GM12874 (cell line): ENCODE data around the gene MYO1H.

Experiments used
- CTCF ChIP-seq: IDR thresholded peaks from 2 replicates; pipeline ENCODE4 v1.5.1; 2011; ENCODE audit warnings: low read depth, mild to moderate bottlenecking, control low read depth, low read length, moderate library complexity; ENCODE audit not compliant: insufficient read depth

Gene MYO1H

DNA sequence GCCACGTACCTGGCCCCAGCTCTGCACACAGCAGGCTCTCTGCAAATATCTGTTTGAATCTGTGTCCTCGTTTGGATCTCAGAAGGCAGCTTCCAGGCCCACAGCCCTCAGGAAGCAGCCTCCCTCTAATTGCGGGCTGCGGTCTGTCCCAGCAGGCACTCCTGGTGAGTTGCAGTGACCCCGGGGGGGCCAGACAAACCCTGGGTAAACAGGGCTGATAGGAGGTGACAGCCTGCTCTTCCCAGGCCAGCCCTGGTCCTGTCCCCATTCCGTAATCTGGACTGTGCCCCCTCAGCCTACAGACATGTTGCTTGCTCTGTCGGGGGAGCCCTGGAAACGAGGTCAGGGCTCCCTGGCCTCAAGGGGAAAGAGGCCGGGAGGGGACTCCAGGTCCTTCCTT is 40.6 kb upstream of the MYO1H start:
- TF ChIP-seq CTCF = no peak

DNA sequence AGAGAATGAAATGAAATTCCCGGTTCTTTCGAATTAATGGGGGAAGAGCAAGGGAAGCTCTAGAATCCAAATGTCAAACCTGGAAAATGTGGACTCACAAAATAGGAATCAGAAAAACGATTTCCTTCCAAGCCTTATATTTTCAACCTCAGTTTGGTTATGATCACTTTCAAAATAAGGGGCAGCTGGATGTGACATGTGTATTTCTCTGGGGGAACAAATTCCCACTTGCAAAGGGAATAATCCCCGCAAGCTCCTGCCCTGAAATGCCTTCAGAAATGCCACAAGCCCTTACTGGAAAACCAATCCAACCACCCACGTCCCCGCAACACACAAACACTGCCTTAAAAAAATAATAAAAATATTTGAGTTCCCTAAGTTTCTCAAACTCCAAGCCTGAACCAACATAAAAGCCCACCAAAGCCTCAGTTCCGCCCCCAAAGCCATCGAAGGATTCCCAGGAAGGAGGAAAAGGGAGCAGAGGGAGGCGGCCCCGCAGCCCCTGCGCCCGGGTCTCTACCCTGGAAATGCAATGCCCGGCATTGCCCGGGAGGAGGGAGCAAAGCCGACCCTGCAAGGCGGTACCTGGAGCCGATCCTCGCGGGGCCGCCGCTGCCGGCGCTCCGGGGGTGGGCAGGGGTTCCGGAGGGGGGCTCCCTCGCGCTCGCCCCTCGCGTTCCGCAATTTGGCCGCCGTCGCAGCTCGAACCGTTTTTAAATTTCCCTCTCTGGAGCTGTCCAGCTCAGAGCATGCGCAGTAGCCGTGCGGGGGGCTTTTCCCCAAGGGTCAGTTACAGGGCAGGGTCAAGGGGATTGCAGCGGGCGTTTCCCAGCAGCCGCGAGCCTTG is 38.9 kb upstream of the MYO1H start, which contains the start of gene FOXN4:
Gene FOXN4 (minus strand): TSS at position 751 of the 847 bp plus-strand sequence. CDS start 963 bp downstream, outside the sequence.
- TF ChIP-seq CTCF = no peak

DNA sequence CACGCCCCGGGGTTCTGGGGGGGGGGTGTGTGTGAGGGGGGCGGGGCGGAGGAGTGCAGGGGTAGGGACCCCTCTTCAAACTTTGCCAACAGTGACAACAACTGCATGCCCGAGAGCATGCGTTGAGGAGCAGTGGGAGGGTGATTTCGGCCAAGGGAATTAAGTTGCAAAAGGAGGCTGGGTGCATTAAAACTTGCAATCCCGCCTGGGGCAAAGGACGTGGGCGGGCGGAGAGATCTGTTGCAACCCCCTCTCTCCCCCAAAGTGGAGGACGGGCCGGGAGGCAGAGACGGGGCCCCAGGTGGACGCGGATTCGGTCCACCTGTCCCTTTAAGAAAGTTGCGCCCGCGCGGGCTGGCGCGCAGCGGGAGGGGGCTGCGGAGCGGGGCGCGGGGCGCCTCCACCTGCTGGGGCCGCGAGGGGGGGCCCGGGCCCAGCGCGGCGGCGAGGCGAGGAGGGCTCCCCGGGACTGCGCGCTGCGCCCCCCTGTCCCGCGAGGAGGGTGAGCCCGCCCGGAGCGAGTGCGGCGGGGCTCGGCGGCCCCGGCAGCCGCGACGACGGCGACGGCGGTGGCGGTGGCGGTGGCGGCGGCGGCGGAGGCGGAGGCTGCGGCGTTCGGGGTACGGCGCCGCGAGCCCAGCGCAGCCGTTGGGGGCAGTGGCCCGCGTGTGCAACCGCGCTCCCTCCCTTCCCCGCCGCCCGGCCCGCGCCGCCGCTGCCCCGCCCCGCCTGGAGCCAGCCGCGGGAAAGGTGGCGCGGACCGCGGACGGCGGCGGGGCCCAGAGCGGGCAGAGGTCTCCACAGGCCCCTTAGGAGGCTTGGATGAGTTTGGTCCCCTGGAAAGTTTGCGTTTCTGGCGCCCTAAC is 38.1 kb upstream of the MYO1H start:
- no peak for TF ChIP-seq CTCF

- no peak for TF ChIP-seq CTCF
Measured at GRCh38 chr12:109310247-109311125, 37.2 kb upstream of the MYO1H start.

DNA sequence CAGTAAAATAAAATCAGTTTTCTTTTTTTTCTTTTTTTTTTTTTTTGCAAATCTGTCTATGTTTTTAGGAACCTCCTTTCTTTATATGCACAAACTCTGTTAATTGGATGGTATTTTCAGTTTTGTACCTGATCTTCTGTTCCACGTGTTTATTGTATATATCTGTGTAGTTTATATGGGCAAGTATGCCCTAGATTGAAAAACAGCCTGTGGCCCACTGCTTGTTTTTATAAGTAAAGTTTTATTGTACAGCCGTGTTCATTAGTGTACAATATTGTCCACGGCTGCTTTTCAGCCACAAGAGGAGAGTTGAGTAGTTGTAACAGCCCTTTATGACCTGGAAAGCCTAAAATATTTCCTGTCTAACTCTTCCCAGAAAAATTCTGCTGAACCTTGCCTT is 18.7 kb upstream of the MYO1H start:
- TF ChIP-seq CTCF = no peak

GRCh38 chr12:109329686-109330085 is 18.0 kb upstream of the MYO1H start:
- no peak for TF ChIP-seq CTCF
